Dedifferentiated amniotic fluid mesenchymal stem cell (primary cell): ENCODE measurements around the gene IGLL5.
"Not testable (repeated sequence)": the region's sequence is repeated elsewhere in the genome, so short reads cannot be mapped to it uniquely, and the experiment has no call there.

ENCODE experiments used
- DNase-seq: peaks from one replicate; pipeline ENCODE4 v3.0.0-alpha.2; 2016; ENCODE audit errors: extremely low spot score

The IGLL5 gene

GRCh38 chr22:22900527-22901205 lies 13.1 kb downstream of the IGLL5 start:
- DNase-seq = not testable (repeated sequence)

DNA sequence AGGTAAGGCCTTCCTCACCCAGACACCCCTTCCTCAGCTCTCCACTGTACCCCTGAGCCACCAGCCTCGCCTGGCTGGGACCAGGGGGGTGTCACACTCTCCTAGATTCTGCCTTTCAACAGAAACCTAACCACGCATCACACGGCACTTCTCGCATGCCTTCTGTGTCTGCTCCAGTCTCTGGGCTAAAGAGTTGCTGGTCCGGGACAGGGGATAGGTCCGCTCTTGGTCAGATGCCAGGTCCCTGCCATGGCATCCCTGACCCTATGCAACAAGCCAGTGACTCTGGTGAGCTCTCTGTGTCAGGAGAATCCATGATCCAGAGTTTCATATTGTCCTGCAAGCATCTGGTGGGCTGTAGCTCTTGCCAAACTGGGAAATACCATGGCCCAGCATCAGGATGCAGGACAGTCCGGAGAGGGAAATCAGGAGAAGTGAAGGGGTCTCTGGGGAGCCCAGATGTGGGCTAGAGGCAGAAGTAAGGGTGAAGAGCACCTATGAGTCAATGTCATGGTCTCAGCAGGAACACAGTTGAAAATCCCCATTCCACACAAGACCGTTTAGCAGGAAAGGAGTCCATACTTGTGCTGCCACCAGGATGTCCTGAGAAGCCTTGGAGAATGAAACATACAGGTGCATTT lies 14.1 kb downstream of the IGLL5 start:
- DNase-seq = no peak

DNA sequence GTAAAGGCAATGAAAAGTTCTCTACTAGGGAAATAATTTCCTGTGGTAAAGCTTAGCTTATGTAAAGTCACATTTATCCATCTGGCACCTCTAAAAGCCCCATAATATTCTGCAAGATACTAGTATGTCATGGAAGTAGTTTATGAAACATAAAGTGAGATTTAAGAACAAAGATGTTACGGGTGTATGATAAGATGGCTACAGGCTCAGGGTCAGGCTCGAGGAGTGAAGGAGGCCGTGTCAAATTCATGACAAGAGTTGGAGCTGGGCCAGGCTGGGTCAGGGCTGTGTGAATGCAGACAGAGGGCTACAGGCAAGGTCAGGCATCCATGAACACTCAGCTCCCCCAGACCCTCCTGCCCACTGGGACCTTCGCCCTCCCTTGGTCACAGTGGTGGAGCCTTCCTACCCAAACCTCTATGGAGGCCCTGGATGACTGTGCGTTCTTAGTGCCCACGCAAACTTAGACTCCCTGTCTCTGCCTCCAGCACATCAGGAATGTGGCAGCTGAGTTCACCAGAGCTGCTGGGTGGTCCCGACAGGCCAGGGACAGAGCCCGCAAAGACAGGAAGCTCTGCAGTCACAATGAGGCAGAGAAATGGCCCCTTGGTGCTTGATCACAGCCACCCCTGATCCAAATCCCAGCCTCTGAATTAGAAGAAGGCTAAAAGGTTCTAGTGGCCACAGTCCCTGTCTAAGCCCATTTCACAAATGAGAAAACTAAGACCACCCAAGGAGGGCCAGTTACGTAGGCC lies 14.8 kb downstream of the IGLL5 start:
- DNase-seq = no peak

- DNase-seq = no peak
These were observed 15.8 kb downstream of the IGLL5 start for GRCh38 chr22:22903355-22903777.

DNA sequence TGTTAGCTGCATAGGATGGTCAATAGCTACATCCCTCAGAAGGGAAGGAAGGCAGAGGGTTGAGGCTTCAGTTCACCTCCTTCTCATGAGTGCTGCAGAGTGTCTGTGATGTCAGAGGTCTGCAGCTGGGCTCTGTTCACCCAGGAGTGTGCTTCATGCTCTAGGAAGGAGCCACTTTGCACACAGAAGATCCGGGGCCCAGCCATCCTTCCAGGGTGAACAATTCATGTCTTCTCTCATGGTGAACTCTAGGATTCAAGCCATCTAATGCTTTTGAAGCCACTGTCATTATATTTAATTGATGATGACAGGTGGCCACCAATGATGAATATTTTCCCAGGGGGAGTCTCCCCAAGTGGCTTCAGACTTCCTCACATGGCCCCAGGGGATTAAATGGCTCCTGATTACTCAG lies 16.2 kb downstream of the IGLL5 start:
- DNase-seq = not testable (repeated sequence)

DNA sequence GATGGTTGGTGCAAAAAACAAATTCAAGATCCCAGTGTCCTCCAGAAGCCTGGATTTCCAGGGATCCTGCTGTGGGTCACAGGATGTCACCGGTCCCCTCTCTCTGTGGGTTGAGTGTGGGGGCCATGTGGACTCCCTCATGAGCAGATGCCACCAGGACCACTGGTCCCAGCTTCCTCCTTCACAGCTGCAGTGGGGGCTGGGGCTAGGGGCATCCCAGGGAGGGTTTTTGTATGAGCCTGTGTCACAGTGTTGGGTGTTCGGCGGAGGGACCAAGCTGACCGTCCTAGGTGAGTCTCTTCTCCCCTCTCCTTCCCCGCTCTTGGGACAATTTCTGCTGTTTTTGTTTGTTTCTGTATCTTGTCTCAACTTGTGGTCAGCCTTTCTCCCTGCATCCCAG lies 17.1 kb downstream of the IGLL5 start:
- DNase-seq = not testable (repeated sequence)

DNA sequence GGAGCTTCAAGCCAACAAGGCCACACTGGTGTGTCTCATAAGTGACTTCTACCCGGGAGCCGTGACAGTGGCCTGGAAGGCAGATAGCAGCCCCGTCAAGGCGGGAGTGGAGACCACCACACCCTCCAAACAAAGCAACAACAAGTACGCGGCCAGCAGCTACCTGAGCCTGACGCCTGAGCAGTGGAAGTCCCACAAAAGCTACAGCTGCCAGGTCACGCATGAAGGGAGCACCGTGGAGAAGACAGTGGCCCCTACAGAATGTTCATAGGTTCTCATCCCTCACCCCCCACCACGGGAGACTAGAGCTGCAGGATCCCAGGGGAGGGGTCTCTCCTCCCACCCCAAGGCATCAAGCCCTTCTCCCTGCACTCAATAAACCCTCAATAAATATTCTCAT lies 18.8 kb downstream of the IGLL5 start:
- DNase-seq = not testable (repeated sequence)

GRCh38 chr22:22906907-22907550 lies 19.4 kb downstream of the IGLL5 start:
- no peak for DNase-seq

DNA sequence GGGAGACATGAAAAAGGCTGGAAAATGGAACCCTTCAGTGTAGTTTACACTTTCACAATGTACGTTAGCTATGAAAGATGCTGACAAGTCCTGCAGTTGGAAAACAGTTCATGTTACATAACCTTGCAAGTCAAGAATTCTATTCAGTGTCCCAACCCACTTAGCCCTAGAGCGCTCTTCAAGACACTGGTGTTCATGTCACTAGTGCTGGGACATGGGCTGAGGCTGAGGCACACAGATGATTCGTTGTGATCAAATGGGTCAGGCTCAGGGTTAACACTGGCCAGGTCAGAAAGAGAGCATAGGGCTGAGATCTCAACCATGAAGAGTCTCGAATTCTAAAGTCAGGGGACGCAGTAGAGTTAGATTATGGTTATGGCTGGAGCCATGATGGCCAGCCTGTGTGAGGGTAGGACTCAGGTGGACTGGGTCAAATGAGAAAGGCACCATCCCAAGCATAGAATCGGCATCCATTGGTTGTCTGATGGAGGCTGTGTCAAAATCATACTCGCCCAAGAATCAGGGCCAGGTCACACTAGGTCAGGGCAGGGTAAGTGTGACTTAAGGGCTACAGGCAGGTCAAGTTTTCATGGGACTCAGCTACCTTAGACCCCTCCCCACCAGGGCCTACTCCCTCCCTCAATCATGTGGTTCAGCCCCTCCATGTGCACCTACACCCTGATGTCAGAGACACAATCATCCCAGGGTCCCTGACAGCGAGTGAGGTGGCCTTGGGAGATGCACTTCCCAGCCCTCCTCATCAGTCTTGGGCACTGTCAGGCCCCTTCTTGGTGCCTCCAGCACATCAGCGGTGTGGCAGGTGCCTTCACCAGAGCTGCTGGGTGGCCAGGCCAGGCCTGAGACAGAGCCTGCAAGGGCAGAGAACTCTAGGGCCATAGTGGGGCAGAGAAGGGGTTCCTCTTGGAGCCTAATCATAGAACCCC lies 20.2 kb downstream of the IGLL5 start:
- DNase-seq = no peak

- no peak for DNase-seq
These were observed 20.9 kb downstream of the IGLL5 start for GRCh38 chr22:22908495-22908861.

GRCh38 chr22:22908941-22909604 lies 21.5 kb downstream of the IGLL5 start:
- no peak for DNase-seq

DNA sequence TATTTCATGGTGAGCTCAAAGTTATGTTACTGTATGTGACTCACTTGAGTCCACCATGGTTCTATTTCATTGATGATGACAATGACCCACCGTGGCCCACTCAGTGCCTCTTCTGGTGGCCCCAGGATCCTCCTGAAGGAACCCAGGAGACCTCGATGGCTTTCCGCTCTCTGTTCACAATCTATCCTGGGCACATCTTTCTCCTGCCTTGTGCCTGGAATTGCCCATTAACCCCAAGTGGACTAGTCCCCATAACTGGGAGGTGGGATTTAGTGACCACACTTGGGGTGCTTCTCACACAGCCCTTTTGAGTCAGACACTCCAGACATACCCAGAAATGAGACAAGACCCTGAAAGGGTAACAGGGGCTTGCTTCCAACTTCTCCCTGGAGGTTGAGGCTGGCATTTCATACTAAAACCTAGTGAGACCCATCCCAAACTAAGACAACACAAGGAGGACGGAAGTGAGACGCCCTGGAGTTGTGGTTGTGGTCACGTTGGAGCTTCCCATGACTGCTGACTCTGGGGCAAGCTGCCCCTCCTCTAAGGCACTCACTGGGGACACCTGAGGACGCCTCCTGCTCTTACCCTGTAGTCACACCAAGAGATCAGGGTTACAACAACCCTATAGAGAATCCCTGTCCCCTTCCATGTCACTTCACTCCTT lies 22.1 kb downstream of the IGLL5 start:
- DNase-seq = no peak

DNA sequence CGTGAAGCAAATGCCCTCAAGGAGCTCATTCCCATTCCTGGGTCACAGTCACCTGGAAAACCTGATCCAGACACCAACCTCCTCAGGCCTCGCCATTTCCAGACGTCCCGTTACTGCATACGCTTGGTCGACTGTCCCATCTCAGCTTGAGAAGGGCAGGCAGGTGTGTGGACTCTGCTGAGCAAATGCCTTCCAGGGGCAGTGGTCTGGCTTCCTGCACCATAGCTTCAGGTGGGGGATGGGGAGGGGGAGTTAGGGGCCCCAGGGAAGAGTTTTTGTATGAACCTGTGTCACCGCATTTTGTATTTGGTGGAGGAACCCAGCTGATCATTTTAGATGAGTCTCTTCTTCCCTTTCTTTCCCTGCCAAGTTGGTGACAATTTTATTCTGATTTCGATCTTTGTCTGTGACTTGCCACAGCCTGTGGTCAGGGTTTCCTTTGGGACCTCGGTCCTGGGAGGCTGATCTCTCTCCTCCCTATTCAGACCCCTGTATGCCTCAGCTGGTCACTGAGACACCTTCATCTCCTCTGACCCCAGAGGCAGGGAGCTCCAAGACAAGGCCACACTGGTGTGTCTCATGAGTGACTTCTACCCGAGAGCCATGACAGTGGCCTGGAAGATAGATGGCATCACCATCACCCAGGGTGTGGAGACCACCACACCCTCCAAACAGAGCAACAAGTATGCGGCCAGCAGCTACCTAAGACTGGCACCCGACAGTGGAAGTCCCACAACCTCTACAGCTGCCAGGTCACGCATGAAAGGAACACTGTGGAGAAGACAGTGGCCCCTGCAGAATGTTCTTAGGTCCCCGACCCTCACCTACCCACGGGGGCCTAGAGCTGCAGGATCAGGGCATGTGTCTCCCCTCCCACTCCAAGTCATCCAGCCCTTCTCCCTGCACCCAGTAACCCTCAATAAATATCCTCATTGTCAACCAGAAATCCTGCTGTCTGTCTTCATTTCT lies 22.9 kb downstream of the IGLL5 start:
- no peak for DNase-seq

DNA sequence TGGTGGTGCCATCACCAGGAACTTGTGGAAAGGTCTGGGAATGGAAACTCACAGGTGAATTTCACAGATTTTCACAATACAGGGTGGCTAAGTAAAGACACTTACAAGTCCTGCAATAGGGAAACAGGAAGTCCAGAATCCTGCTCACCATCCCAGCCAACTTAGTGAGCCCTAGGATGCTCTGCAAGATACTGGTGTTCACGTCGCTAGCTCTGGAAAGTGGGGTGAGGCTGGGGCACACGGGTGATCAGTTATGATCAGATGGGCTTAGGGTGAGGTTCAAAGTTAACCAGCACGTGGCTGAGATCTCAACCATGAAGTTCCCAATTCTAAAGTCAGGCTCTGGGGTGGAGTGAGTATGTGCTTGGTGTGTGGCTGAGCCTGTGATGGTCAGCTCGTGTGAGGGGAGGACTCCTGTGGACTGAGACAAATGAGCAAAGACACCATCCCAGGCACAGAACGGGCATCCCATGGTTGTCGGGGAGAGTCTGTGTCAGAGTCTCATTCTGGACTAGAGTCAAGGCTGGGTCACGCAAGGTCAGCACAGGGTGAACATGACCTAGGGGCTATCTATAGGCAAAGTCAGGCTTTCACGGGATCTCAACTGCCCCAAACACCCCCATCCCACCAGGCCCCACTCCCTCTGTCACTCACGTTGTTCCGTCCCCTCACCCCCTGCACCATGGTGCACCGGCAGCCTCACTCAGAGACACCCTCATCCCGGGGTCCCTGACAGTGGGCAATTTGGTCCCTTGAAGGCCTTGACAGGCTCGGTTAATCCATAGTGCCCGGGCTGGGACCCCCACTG lies 23.9 kb downstream of the IGLL5 start:
- no peak for DNase-seq

DNA sequence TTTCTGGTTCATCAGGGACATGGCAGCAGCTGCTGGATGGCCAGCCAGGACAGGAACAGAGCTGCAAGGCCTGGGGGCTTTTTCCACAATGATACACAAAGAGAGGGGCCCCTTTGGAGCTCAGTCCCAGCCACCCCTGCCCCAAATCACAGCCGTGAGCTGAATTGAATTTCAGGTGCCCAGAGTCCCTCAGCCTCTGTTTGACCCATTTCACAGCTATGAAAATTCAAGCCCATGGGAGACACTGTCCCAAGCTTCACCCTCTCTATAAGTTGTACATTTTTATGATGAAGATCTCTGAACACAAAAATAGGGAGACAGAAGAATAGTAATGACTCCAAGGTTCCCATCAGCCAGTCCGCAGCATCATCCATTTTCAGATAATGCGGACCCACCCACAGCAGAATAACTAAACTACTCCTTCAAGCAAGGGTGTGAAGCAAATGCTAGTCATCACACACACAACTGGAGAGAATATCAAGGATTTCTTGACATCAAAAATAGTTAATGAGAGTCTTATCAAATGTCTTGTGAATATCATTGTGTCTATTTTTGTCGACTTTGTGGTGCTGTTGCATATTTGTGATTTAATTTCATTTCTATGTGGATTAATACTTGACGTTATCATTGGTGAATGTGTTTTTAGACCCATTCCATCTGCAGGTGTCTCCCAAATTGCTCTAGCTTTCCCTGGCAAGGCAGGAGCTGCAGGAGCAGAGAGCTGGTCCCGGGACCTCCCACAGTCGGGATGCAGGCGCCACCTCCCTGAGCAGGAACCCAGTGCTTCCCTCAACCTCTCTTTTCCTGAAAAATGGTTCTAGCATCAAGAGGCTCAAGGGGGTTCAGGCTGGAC lies 24.7 kb downstream of the IGLL5 start:
- no peak for DNase-seq

- DNase-seq = no peak
These were observed 25.3 kb downstream of the IGLL5 start for GRCh38 chr22:22912988-22913253.

GRCh38 chr22:22913989-22914388 lies 26.4 kb downstream of the IGLL5 start:
- DNase-seq = no peak
